Dermis lymphatic vessel endothelial cell (primary cell): ENCODE data around the gene CD3E. TPM values are rescaled to one million over a fixed set of nuclear protein-coding genes. Genes with fewer than 3 reads are reported as not detected.

ENCODE experiments used
- total RNA-seq: library from RNA; depleted of rRNA; stranded (reverse); fragments of >200 nt; gene quantifications from 2 replicates; pipeline ENCODE4 v1.2.1, GENCODE V29; 2014

Gene CD3E
- not detected in 2 replicates for total RNA-seq

DNA sequence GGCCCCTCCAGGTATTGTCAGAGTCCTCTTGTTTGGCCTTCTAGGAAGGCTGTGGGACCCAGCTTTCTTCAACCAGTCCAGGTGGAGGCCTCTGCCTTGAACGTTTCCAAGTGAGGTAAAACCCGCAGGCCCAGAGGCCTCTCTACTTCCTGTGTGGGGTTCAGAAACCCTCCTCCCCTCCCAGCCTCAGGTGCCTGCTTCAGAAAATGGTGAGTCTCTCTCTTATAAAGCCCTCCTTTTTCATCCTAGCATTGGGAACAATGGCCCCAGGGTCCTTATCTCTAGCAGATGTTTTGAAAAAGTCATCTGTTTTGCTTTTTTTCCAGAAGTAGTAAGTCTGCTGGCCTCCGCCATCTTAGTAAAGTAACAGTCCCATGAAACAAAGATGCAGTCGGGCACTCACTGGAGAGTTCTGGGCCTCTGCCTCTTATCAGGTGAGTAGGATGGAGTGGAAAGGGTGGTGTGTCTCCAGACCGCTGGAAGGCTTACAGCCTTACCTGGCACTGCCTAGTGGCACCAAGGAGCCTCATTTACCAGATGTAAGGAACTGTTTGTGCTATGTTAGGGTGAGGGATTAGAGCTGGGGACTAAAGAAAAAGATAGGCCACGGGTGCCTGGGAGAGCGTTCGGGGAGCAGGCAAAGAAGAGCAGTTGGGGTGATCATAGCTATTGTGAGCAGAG, at the start of gene CD3E:
Gene CD3E (plus strand): TSS at position 163 of the 681 bp plus-strand sequence. CDS start 223 bp downstream, at position 386.

DNA sequence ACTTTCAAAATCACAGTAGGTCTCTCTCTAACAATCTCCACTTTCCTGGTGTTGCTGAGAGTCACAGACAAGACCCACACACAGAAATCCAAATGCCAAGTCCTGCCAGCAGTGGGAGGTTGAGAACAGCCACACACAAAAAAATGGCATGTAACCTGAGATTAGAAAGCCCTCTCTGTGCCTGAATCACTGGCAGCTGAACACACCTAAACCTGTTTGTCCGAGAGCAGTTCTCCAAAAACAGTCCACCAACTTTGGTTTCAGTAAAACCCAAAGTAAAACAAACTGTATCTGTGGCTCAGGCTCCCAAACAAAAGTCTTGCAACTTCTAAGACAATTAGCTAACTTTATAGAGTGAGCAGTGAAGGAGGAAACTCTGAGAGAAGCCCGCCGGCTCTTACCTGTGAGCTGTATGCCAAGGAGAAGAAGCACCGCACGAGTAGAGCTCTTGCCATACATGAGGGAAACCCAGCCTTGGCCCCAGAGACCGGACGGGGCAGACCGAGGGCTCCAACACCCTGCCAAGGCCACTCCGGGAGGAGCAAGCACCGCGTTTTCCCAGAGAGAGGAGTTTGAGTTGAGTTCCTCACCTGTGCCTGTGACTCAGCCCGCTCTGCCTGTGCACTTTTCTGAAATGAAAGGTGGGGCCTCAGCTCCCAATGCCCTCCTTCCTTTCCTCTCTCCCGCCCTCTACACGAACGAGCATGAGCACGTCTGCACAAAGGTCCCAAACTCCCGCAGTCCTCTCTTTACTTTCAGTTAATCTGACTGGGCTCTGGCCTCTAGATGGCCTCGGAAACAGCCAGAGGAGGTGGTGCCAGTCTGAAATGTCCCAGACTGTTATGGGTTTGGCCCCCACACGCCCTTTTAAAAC, 40.6 kb upstream of the CD3E start, which contains the start of gene MPZL2:
Gene MPZL2 (minus strand): TSS at position 603 of the 874 bp plus-strand sequence. CDS start 144 bp downstream, at position 459.

DNA sequence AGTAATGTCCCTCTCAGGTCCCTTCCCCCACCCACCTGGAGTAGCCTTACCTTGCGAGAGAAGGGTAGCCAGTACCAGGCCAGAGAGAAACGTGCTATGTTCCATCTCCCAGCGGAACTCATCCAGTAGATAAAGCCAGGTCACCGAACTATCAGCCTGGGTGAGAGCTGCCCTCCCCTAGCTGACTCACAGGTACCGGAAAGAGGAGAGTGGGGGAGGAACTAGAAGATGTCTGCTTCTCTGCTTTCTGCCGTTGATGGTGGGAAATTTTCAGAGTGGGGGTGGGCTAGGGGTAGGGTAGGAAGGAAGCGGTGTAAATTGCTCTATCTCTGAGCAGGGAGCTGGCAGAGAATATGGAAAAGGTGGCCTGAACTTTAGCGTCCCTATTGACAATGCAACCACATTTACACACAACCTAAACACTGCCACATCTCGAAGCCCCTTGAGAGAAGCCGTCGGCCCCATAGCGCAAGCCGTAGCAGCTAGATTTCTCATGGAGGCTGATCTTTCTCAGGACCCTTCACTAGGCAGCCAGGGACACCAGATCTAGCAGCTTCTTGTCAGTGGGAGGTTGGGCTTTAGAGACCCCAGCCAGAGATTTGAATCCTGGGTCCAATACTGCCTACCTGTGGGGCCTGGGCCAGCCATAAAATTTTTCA, 38.1 kb downstream of the CD3E start, which contains the start of gene CD3D:
Gene CD3D (minus strand): TSS at position 203 of the 659 bp plus-strand sequence. CDS start 98 bp downstream, at position 105.

DNA sequence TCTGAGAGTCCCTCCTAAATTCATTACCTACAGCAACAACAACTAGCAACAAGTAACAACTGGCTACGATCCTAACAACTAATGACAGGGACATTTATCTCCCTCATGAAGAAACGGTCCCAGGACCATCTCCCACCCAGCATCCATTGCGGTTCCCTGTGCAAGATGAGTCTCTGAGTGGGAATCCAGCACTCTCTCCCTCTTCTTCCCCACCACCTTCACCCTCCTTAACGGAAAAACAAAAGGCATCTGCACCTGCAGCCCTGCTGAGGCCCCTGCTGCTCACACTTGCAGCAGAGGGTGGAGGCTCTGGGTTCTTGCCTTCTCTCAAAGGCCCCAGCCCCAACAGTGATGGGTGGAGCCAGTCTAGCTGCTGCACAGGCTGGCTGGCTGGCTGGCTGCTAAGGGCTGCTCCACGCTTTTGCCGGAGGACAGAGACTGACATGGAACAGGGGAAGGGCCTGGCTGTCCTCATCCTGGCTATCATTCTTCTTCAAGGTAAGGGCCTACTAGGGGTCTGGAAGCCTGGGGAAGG, 39.5 kb downstream of the CD3E start, which contains the start of gene CD3G:
Gene CD3G (plus strand): TSS at position 364 of the 535 bp plus-strand sequence. CDS start 80 bp downstream, at position 444.

DNA sequence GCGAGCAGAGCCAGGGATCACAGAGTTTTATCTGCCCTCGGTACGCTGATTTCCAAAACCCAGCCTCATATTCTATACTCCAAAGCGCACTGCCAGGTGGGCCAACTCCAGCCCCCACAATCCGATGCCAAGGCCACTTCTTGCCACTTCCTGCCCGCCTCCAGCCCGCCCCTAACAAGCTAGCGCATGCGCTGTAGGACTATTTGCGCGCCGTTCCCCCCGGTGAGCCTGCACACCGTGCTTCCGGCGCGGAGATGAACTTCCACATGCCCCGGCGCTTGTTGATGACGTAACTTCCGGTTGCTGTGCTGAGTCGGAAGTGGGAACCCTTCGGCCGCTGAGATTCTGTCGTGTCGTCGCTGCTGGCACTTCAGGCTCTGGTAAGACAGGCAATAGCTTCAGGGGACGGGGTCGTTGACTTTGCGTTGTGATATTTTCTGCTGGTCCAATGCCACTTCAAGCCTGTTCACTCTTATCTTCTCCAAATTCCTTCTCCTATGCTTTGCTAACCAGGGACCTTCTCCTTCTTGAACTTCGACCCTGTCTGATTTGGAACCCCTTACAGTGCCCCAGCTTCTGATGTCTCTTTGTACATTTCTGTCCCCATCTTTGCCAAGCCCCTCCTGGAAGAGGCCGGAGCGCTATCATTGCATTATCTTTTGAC, 54.9 kb downstream of the CD3E start, which contains the start of gene UBE4A:
Gene UBE4A (plus strand): TSS at position 306 of the 664 bp plus-strand sequence. CDS start 5,481 bp downstream, outside the sequence.

Other genes starting within 250 kb of the CD3E start
- not detected in 2 replicates for gene TMPRSS4, start 227.7 kb upstream of the CD3E start, total RNA-seq
- not detected in 2 replicates for gene SMIM35, start 217.8 kb upstream of the CD3E start, total RNA-seq
- gene SCN4B, start 151.9 kb upstream of the CD3E start, total RNA-seq = under 0.01 and 0.11 TPM in 2 replicates
- gene SCN2B, start 128.1 kb upstream of the CD3E start, total RNA-seq = not detected in 2 replicates
- gene JAML, start 79.7 kb upstream of the CD3E start, total RNA-seq = 0.11 and 0.17 TPM in 2 replicates
- gene MPZL3, start 52.4 kb upstream of the CD3E start, total RNA-seq = 1.2 and 2.1 TPM in 2 replicates
- 0.95 and 2.9 TPM in 2 replicates for gene MPZL2, start 40.4 kb upstream of the CD3E start, total RNA-seq
- not detected in 2 replicates for gene CD3D, start 38.0 kb downstream of the CD3E start, total RNA-seq
- gene CD3G, start 39.6 kb downstream of the CD3E start, total RNA-seq = not detected in 2 replicates
- 22.2 and 27.6 TPM in 2 replicates for gene UBE4A, start 54.9 kb downstream of the CD3E start, total RNA-seq
- 90.3 and 117 TPM in 2 replicates for gene ATP5MG, start 96.9 kb downstream of the CD3E start, total RNA-seq
- gene KMT2A, start 131.8 kb downstream of the CD3E start, total RNA-seq = 17.4 and 19.9 TPM in 2 replicates
- 0.34 and 0.76 TPM in 2 replicates for gene TTC36, start 222.7 kb downstream of the CD3E start, total RNA-seq
- 11.1 and 11.7 TPM in 2 replicates for gene TMEM25, start 226.5 kb downstream of the CD3E start, total RNA-seq